CD4-positive, alpha-beta T cell treated with Interleukin-15 for 1 hour (primary cell): Measurements from ENCODE around the gene SYNE2.
"Not testable (repeated sequence)": the region's sequence is repeated elsewhere in the genome, so short reads cannot be mapped to it uniquely, and the experiment has no call there.

ENCODE experiments used
- DNase-seq: peaks from one replicate; pipeline ENCODE4 v3.0.0-alpha.2; 2020

SYNE2 gene, protein sequence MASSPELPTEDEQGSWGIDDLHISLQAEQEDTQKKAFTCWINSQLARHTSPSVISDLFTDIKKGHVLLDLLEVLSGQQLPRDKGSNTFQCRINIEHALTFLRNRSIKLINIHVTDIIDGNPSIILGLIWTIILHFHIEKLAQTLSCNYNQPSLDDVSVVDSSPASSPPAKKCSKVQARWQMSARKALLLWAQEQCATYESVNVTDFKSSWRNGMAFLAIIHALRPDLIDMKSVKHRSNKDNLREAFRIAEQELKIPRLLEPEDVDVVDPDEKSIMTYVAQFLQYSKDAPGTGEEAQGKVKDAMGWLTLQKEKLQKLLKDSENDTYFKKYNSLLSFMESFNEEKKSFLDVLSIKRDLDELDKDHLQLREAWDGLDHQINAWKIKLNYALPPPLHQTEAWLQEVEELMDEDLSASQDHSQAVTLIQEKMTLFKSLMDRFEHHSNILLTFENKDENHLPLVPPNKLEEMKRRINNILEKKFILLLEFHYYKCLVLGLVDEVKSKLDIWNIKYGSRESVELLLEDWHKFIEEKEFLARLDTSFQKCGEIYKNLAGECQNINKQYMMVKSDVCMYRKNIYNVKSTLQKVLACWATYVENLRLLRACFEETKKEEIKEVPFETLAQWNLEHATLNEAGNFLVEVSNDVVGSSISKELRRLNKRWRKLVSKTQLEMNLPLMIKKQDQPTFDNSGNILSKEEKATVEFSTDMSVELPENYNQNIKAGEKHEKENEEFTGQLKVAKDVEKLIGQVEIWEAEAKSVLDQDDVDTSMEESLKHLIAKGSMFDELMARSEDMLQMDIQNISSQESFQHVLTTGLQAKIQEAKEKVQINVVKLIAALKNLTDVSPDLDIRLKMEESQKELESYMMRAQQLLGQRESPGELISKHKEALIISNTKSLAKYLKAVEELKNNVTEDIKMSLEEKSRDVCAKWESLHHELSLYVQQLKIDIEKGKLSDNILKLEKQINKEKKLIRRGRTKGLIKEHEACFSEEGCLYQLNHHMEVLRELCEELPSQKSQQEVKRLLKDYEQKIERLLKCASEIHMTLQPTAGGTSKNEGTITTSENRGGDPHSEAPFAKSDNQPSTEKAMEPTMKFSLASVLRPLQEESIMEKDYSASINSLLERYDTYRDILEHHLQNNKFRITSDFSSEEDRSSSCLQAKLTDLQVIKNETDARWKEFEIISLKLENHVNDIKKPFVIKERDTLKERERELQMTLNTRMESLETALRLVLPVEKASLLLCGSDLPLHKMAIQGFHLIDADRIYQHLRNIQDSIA (N-terminal part only)

DNA sequence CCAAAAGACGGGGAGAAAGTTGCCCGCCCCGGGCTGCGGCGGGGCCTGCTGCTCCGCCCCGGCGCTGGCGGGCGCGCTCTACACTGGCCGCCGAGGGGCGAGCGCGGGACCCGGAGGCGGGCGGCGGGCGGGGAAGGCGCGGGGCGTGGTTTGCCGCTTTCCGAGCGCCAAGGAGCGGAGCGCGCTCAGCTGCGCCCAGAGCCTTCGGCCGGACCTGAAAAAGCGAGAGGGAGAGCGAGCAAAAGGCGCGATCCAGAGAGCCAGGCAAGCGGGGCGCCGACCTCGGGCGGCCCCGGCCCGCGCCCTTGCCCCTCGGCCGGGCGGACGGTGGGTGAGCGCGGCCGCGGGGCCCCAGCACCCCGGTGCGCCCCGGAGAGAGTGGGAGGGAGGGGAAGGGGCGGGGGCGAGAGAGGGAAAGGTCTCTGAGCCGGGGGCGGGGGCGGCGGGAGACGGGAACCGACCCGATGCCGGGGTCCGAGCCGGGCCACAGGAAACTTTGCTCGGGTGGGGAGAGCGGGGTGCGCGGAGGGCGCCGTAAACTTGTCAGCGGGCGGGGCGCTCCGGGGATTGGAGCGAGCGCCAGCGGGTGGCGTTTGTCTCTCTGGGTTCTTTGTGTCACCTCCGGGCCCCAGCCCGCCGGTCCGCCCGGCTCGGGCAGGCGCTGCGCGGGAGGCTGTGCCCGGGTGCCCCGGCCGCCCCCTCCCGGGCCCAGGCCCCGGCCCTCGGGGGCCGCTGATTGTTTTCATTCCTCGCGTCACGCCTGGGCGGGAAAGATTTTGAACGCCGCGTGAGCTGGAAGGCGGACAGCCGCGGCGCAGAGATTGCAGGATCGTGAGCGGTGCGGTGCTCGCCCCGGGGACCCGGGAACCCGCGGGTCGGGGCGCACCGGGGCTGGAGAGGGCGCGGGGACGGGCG, at the start of gene SYNE2:
TSS of gene SYNE2 (plus strand) at position 188 of the 915 bp plus-strand sequence. CDS start 56,145 bp downstream, outside the sequence.
- DNase-seq: peak; percentile 77

DNA sequence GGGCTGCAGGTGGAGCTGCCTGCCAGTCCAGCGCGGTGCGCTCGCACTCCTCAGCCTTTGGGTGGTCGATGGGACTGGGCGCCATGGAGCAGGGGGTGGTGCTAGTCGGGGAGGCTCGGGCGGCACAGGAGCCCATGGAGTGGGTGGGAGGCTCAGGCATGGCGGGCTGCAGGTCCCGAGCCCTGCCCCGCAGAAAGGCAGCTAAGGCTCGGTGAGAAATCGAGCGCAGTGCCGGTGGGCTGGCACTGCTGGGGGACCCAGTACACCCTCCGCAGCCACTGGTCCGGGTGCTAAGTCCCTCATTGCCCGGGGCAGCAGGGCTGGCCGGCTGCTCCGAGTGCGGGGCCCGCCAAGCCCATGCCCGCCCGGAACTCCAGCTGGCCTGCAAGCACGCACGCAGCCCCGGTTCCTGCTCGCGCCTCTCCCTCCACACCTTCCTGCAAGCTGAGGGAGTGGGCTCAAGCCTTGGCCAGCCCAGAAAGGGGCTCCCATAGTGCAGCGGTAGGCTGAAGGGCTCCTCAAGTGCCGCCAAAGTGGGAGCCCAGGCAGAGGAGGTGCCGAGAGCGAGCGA, 49.5 kb upstream of the SYNE2 start:
- DNase-seq: not testable (repeated sequence)

DNA sequence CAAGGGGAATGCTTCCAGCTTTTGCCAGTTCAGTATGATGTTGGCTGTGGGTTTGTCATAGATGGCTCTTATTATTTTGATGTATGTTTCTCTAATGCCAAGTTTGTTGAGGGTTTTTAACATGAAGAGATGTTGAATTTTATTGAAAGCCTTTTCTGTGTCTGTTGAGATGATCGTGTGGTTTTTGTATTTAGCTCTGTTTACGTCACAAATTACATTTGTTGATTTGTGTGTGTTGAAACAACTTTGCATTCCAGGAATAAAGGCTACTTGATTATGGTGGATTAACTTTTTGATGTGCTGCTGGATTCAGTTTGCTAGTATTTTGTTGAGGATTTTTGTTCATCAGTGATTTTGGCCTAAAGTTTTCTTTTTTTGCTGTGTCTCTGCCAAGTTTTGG, 46.7 kb upstream of the SYNE2 start:
- DNase-seq: not testable (repeated sequence)

DNA sequence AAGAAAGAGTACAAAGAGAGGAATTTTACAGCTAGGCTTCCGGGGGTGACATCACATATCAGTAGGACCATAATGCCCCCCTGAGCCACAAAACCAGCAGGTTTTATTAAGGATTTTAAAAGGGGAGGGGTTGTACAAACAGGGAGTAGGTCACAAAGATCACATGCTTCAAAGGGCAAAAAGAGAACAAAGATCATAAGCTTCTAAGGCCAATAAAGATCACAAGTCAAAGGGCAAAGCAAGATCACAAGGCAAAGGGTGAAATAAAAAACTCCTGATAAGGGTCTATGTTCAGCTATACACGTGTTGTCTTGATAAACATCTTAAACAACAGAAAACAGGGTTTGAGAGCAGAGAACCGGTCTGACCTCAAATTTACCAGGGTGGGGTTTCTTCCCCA, 41.1 kb upstream of the SYNE2 start:
- not testable (repeated sequence) for DNase-seq

DNA sequence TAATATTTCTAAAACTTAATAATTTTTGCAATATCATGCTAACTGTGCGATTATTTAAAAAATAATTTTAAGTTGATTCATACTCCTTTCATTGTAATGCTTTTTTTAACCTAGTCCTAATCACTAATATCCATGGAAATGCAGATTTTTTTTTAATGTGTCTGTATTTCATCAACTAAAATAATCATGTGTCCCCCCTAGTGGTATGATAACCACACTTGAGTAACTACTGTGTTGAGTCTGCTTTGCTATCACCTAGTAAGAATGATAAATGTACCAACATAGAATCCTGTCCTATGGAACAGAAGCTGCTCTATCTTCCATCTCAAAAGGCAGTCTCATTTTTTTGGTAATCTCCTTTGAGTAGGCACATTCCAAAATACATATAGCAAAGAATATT, 19.1 kb upstream of the SYNE2 start:
- no peak for DNase-seq

DNA sequence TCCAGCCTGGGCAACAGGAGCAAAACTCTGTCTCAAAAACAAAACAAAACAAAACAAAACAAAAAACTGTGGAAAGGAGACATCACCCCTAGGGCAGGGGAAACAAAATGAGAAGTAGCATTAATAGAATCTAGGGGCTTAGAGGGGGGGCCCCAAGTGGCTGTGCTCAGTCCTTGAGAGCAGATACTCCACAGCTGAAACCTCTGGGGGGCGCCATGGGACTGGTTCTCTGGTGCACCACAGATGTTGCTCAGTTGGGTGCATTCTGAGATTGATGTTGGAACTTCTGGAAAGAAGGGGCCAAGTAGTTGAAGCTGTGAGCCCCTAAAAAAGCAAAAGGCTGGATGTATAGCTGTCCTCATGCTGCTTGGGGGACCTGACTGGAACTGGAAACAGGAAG, 11.8 kb upstream of the SYNE2 start:
- DNase-seq: peak; percentile 60

DNA sequence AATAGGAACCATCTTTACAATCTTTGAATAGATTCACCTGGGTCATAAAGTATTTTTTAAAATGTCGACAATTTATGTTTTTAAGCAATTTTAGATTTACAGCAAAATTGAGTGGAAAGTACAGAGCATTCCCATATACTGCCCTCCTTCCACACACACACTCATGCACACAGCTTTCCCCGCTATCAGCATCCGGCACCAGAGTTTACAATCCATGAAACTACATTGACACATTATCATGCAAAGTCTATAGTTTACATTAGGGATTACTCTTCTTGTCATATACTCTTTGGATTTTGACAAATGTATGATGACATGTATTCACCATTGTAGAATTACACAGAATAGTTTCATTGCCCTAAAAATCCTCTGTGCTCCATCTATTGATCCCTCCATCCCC, 9.0 kb upstream of the SYNE2 start:
- DNase-seq: no peak

DNA sequence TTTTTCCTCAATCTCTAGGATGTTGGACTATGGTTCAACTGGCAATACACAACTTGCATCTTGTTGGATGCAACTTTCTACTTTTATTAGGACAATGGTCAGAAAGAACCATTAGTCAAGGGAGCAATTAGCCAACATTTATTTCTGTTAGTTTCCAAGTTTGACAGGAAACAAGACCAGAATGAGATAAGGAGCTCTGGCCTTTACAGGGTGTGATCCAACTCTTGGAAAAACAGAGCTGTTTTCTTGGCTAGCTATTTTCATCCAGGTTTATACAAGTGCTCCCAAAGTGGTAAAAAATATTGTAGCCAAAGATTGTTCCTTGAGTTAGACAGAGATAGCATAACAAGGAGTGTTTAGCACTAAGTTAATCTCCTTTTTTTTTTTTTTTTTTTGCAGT, 3.9 kb upstream of the SYNE2 start:
- DNase-seq: no peak

DNA sequence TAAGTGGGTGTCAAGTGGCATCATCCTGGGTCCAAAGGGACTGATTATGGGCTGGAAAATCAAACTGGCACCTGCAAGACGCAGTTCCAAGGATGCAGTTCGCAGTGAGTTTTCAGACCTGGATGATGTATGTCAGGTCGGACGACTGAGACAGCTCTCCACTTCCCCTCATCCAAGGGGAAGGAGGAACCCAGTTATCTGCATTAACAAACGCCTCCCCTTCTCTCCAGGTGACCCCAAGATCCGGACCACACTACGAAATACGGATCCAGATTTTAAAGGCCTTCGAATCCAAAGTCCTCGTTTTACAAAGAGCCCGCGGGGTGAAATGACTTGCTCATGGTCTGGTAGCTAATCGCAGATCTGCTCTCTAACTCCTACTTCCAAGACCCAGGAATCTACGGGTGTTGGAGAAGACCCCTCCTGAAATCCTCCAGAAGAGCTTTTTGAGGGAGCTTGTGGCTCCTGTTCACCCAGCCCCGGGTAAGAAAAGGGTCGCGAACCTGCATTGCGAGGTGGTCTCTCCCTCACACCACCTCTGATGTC, 460 bp upstream of the SYNE2 start:
- no peak for DNase-seq

DNA sequence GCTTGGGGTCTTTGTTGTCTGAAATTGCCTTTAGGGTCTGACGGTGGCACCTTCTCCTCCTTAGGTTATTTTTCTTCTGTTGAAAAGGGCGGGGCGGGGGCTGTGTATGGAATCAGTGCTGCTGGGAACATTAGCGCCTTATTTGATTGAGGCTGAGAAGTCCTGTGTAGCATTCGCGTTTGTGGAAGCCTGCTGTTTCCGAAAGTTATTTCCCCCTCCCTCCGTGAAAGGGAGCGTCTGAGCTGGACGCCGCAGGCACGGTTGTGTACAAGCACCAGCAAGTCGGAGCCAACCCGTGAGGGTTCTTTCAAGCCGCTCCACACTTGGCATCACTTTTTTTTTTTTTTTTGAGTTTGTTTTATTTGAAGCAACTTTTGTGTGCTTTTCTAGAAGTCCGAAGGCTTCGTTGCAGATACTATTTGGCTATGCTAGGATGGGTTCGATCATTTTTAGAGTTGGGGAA, 1.1 kb downstream of the SYNE2 start:
- peak; percentile 55 for DNase-seq

DNA sequence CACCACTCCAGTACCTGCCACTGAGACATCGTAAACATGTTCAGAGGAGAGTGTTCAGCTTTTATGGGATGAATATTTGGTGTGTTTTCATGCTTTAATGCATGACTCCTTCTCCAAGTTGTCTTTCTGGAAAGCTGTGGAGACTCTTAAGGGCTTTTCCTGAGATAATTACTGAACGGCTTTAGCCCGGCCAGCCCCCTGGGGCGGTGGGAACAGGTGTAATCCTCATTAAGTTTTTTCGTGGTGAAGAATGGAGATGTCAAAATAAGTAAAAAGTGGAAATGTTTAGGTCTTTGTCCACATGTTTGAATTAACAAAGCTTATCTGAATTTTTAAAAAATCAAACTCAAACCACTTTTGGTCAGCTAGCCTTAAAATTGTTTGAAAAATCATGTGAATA, 1.5 kb downstream of the SYNE2 start:
- no peak for DNase-seq

DNA sequence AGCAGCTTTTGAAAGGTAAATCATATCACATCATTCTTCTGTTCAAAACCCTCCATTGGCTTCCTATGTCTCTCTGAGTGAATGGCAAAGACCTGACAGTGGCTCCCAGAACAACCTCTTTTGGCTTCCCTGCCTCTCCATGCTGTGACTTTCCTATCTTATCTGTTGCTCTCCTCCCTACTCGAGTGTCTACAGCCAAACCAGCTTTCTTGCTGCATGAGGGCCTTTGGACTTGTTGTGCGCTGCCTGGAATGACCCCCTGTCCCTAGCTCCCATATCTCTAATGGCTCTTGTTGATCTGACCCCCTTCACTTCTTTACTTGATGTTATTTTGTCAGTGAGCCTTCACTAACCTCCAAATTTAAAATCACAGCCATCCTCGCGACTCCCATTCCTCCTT, 2.5 kb downstream of the SYNE2 start:
- DNase-seq: no peak

DNA sequence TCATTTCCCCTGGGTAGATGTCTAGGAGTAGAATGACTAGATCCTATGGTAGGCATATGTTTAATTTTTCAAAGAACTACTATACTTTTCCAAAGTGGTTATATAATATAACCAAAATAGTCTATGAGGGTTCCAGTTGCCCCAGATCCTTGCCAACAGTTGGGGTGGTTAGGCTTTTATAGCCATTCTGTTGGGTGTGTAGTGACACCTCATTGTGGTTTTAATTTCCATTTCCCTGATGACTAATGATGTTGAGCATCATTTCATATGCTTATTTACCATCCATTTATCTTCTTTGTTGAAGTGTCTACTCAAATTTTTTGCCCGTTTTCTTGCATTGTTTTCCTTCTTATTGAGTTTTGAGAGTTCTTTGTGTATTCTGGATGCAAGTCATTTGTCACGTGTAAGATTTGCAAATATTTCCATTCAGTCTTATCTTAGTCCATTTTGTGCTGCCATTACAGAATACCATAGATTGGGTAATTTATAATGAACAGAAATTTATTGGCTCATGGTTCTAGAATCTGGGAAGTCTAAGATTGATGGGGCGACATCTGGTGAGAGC, 4.7 kb downstream of the SYNE2 start:
- peak; percentile 45 for DNase-seq

DNA sequence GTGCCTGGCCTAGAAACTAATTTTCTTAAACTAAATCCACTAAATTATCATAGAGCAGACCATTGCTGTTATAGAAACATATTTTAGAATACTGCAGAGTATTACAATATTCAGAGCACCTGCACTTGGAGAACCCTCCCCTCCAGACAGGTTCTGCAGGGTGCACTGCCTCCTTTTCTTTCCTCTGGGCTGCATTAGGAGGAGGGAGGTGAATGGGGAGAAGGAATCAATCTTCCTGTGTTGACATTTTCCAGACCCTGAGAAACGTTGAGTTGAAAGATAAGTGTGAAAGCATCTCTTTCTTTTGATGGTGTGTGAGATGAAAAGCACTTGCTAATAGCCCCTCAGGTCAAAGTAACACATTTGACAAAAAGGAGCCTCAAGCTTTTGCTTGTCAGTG, 7.3 kb downstream of the SYNE2 start:
- no peak for DNase-seq

DNA sequence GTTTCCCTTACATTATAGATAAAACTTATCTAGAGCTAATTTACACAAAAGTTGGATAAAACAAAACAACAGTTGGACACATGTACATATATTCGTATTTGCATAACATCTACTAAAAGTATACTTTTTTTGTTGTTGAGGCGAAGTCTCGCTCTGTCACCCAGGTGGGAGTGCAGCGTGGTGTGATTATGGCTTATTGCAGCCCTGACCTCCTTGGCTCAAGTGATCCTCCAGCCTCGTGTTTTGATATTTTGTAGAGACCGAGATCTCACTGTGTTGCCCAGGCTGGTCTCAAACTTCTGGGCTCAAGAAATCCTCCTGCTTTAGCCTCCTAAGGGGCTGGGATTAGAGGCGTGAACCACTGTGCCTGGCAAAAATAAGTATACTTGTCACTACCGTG, 9.4 kb downstream of the SYNE2 start:
- no peak for DNase-seq

DNA sequence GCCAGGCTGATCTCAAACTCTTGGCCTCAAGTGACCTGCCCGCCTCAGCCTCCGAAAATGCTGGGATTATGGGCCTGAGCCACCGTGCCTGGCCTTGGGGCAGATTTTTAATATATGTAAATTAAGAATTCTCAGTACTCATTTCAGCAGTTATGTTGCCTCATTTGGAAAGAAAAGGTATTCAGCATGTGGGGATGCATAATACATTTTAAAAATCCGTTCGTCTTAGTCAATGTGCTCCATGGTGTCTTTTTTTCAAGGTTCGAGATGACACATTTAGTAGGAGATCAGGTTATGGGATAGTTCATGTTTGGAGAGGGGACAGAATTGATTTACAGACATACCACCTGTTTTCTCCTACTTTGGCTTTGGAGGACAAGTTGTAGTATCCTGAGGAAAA, 10.2 kb downstream of the SYNE2 start:
- DNase-seq: no peak

DNA sequence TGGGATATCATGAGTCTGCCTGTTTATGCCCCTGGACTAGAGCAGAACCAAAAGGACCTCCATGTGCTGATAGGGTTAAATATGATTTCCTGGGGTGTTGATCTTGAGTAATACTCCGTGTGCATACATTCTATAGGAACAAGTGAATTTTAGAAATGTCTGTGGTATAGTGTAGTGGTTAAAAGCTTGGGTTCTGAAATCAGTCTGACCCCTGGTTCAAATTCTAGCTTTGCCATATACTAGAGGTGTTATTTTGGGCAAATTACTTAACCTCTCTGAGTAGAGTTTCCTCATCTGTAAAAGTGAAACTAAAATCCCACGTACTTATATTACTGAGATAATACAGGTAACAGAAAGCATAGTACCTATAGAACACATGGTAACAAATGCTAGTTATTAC, 12.0 kb downstream of the SYNE2 start:
- not testable (repeated sequence) for DNase-seq

DNA sequence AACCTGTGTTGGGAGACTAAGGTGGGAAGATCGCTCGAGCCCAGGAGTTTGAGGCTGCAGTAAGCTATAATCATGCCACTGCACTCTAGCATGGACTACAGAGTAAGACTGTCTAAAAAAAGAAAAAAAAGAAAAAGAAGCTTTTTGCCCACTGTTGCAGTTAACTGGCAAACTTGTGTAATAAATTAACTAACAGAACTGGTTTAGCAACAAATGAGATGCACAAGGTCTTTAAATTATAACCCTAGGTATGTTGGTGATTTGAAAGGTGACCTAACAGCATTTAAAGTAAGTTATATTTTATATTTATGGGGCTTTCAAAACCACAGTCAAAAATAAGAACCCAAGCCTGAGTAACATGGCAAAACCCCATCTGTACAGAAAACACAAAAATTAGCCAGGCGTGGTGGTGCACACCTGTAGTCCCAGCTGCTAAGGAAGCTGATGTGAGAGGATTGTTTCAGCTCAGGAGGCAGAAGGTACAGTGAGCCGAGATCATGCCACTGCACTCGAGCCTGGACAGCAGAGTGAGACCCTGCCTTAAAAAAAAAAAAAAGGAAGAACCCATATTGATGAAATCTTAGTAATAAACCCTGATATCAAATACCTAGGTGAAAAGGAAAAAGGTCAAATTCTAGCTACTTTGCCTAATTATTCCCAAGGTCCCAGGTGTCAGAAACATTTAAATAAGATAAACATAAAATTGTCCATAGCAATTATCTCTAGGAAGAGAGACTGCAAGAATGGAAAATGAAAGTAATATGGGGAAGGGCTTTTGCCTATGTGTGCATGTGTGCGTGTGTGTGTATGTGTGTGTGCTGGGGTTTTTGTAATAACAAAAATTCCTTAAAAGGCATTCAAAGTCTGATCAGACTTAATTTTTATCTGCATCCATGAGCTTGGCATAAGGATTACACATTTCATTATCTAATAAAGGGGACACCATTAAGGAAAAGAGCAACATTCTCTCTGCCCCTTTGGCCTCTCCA, 15.4 kb downstream of the SYNE2 start:
- DNase-seq: no peak

DNA sequence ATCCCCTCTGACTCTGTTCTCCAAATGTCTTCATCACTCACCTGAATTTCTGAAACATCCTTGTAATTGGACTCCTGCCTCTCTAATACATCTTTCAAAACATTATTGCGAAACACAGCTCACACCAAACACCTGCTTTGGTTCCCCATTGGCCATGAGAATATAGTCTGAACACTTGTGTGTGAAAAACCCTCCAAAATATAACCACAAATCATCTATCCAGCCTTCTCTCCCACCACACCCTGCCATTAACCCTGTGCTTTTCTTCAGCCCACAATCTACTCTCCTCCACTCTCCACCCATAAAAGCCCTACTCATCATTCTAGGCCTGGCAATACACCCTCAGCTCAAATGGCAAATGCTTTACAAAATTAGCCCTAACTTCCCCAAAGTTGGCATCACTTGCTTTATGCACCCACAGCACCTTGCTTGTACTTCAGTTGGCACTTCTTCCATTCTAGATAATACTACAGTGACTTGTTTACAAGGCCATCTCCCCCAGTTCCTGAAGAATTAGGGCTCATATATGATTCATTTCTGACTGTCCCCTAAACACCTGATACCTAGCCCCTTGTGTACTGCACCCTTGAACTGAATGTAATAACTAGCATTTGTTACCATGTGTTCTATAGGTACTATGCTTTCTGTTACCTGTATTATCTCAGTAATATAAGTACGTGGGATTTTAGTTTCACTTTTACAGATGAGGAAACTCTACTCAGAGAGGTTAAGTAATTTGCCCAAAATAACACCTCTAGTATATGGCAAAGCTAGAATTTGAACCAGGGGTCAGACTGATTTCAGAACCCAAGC, 17.3 kb downstream of the SYNE2 start:
- not testable (repeated sequence) for DNase-seq
